Stimulated activated CD4-positive, alpha-beta T cell treated with anti-CD3 and anti-CD28 coated beads, Interleukin-1b, Interleukin-23, amount 100 ng/mL, for 4 hours (primary cell): Measurements from ENCODE around the gene SAE1.
A peak's percentile ranks its signal among the peaks of the same experiment; 100 is the strongest.
"Not testable (repeated sequence)": the region's sequence is repeated elsewhere in the genome, so short reads cannot be mapped to it uniquely, and the experiment has no call there.

ENCODE experiments used
- DNase-seq, 2 donors: peaks; one replicate each; pipeline ENCODE4 v3.0.0-alpha.2; 2020; ENCODE audit warnings: low read depth in 2 of 2

Gene SAE1

DNA sequence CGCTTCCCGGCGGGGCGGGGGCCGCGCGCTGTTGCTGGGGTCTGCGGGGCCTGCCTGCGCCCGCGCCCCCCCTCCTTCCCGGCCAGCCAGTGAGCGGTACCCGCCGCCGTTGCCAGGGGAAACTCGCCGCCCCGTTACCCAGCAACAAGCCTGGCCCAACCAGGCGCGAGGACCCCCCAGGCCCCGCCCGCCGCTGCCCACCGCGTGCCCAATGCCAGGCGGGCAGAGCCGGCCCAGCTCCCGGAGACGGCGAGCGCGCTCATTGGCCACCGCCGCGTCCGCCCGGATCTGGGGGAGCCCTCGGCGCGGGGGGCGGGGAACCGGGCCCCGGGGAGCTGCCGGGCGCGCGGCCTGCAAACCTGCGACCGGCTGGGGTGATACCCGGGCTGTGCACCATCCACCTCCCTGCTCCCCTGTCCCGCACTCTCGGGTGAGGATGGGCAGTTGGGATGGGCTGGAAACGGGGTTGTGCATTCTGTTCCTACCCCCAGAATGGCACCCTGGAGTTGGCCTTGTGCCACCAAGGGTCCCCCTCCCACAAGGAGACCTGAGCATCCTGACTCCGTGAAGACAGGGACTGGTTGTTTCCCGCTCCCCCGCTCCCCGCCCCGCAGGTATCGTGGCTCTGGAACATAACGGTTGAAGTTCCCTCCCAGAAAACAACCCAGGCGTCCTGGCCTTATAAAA is 109.1 kb downstream of the SAE1 start:
- DNase-seq, result no peak

DNA sequence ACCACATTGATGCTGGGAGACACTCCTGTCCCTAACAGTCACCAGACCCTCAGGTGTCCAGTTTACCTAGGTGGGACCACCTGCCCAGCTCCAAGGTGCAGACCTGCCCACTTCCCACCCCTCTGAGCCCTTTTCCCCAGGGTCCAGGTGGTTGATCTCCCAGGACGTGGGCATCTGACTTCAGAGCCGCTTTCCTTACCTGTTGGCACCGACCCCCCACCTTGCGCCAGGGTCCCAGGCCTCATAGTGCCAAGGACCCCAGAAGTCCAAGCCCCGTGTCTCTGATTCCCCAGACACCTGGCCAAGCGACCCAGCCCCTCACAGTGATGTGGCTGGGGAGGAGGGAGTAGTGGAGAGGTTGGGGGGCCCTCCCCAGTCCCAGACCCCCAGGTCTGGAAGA is 109.9 kb downstream of the SAE1 start:
- no peak for DNase-seq

DNA sequence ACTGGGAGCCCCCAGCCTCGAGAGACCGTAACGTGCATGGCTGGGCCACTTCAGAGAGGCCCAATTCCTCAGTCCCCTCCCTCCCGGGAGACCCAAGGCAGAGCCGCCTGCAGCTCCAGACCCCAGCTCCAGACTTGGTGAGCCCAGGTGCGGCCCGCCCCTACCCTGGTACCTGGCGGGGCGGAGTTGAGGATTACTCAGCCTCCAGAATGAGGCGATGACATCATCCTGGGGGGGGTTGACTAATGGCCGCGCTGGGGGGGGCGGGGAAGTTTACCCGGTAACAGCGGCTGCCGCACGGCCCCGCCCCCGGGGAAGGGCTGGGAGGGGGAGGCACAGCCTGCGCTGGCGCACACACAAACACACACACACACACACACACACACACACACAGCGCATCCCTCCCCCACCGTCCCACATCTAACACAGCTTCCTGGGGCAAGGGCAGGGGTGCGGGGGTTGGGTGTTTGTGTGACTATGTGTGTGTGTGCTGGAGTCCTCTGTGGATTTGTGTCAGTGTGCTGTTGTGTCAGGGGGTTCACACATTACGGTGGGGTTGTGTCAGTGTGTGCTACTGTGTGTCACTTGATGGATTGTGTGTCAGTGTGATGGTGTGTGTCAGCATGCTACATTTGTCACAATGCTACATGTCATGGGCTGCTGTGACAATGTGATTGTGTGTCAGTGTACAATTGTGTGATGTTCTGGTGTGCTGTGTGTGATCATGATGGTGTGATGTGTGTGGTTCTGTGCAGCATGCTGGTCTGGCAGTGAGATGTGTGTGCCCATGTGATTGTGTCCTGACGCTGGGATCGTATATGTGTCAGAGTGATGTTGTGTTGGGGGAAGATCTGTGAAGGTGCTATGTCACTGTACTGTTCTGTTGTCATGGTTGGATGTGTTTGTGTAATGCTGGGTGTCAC is 110.6 kb downstream of the SAE1 start:
- peak; percentile 81 to 90 for DNase-seq

DNA sequence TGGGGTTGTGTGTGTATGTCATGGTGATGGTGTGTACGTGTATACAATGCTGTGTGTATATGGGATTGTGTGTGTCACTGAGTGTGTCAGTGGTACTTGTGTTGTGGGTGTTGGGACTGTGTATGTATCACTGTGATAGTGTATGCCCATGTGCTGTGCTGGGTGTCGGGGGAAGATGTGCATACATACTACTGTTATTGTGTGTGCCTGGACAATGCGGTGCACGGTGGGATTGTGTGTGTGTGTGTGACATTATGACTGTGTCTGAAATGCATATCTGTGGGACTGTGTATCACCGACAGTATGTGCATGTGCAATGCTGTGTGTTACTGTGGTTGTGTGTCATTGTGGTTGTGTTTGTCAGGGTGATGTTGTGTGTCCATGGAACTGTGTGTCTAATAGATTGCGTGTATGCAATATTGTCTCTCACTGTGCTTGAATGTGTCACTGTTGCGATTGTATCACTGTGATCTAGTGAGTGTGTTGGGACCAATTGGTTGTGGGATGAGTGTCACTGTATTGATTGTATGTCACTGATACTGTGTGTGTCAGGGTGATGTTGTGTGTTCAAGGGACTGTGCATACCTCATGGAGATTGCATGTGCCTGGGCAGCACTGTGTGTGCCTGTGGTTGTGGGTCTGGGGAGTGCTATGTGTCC is 111.4 kb downstream of the SAE1 start:
- no peak for DNase-seq

DNA sequence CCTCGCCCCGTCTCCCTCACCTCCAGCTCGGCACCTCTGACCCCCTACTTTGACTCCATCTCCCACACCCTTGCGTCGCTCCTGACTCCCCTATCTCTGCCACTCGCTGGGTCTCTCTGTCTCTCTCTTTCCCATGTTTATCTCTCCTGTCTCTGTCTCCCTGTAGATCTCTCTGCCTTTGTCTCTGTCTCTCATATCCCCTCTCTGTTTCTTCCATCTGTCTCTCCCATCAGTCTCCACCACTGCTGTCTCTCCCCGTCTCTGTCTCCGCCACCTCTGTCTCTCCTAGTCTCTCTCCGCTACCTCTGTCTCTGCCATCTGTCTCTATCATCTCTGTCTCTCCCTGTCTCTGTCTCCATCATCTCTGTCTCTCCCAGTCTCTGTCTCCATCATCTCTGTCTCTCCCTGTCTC is 112.7 kb downstream of the SAE1 start:
- DNase-seq, result no peak

DNA sequence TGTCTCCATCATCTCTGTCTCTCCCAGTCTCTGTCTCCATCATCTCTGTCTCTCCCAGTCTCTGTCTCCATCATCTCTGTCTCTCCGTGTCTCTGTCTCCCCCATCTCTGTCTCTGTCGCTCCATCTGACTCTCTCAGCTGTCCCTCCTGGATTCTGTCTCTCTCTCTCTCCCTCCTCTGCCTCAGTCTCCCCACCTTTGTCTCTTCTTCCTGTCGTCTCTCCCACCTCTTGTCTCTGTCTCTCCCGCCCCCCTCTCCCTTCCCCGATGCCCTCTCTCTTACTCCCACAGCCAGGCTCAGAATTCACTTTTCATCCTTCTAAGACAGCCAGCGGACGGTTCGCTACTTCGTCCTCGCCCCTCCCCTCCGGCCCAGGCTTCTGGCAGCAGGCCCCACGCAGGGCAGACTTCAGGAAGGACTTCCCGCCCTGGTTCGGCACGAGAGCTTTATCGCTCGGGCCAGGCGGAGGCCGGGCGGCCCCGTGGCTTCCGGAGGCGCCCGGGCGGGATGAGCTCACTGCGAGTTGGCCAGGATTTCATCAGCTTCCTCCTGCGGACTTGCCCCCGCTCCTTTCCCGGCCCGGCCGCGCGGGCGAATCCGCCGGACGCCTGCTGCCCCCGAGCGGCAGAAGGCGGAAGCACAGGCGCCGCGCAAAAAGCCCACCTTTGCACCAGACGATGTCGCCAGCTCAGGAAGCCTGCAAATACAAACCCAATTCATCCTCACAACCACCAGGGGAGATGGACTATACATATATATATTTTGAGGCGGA is 113.3 kb downstream of the SAE1 start:
- DNase-seq, result peak; percentile 81 to 90

DNA sequence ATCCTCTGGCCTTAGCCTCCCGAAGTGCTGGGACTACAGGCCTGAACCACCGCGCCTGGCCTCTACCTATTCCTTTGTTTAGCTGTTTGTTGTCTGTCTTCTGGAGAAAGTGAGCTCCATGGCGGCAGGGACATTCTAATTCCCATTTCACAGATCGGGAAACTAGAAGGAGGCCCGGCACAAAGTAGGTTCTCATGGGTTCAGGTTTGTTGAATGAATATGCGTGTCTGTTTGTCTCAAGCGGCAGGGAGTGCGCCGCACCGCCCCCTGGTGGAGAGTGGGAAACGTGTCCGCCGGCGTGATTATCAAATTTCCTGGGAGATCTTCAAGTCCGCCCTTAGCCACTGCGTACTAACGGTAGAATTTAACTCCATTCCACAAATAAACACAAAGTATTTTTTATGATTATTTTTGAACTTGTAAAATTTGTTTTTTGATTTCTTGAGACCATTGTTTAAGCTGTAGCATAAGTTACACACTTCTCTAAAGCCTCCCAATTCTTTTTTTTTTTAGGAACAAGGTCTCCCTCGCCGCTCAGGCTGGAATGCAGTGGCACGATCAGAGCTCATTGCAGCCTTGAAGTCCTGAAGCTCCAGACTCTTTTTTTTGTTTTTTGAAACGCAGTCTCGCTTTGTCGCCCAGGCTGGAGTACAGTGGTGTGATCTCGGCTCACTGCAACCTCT is 116.8 kb downstream of the SAE1 start:
- peak; percentile 78 to 83 for DNase-seq

DNA sequence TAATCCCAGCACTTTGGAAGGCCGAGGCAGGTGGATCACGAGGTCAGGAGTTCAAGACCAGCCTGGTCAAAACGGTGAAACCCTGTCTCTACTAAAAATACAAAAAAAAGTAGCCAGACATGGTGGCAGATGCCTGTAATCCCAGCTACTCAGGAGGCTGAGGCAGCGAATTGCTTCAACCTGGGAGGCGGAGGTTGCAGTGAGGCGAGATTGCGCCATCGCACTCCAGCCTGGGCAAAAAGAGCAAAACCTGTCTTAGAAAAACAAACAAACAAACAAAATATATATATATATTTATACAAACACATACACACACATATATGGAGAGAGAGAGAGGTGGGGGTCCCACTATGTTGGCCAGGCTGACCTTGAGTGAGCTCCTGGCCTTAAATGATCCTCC is 122.4 kb downstream of the SAE1 start:
- DNase-seq, result not testable (repeated sequence)

DNA sequence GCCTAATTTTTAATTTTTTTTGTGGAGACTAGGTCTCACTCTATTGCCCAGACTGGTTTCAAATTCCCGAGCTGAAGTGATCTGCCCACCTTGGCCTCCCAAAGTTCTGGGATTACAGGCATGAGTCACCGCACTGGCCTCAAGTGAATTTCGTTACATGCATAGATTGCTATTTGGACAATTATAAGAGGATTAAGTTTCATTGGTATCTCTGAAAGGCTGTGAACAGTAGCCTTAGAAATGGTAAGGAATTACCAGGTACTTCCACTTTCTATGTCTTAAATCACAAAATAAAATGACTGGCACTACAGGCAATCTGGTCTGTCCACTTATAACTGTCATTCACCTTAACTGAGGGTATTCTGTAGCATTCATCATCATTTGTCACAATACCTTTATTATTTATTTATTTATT is 122.8 kb downstream of the SAE1 start:
- no peak for DNase-seq

DNA sequence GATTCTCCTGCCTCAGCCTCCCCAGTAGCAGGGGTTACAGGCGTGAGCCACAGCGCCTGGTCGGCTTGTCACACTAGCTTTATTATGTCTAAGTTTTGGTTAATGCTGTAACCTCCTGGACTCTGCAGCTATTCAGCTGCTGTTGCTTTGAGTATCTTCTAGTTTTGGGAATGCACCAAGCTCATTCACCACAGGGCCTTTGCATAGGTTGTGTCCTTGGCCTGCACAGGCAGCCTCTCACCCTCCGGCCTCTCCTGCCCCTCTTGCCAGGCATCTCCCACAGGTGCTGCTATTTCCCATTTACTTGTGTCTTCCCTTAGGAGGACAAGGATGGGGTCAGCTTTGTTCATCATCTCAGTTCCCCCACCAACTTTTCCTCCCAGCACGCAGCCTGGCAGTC is 123.3 kb downstream of the SAE1 start:
- DNase-seq, result no peak

DNA sequence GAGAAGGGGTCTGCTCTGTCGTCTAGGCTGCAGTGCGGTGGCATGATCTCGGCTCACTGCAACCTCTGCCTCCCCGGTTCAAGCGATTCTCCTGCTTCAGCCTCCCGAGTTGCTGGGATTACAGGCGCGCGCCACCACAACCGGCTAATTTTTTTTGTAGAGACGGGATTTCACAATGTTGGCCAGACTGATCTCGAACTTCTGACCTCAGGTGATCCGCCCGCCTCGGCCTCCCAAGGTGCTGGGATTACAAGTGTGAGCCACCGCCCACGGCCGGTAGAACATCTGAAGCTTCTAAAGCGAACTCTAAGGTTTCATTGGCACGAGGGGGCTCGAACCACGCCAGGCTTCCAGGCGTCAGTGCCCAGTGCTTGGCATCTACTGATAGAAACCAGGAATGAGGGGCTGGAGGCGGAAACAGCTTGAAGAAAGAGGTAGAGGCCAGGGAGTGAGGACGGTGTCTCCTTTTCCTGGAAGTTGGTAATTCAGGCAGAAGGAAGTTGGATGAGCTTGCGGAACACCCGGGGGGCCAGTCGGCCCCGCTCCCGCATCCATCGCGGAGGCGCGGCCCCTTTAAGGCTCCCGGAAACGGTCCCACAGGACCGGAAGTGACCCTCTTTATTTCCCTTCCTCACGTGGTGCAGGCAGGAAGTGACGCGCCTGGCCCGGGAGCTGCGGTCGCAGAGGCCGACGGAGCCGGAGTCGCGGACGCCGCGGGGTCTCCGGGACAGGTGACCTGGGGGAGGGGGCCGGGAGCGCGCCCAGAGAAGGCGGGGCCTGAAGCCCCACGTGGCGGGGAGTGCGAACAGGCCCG is 125.5 kb downstream of the SAE1 start, which contains the start of gene CCDC9:
Gene CCDC9 (plus strand): TSS at position 647 of the 814 bp plus-strand sequence. CDS start 1,876 bp downstream, outside the sequence.
- DNase-seq, result no peak

DNA sequence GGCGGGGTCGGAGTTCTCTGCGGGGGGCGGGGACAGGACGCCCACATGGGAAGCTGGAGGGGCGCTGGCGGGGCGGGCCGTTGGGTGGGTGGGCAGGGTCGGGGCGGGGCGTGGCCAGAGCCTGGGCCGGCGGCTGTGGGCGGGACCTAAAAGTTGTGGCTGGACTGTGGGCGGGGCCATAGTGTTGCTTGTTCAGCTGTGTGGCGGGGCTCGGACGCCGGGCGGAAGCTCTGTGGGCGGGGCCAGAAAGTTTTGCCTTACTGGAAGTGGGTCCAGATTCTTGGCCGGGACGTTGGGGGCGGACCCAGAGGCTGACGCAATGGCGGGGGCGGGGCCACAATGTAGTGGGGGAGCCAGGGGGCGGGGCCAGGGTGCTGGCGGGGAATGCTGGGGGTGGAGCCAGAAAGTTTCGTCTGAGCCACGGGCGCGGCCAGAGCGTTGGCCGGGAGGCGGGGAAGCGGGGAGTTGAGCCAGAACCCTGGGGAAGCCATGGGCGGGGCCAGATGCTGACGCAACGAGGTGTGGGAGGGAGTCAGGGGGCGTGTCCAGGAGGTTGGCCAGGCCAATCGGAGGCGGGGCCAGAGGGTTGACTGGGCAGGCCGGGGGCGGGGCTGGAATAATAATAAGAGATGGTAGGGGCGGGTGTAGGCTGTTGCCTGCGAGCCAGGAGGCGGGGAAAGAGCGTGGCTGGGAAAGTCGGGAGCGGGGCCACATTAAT is 126.2 kb downstream of the SAE1 start:
- peak; percentile 99 to 100 for DNase-seq

DNA sequence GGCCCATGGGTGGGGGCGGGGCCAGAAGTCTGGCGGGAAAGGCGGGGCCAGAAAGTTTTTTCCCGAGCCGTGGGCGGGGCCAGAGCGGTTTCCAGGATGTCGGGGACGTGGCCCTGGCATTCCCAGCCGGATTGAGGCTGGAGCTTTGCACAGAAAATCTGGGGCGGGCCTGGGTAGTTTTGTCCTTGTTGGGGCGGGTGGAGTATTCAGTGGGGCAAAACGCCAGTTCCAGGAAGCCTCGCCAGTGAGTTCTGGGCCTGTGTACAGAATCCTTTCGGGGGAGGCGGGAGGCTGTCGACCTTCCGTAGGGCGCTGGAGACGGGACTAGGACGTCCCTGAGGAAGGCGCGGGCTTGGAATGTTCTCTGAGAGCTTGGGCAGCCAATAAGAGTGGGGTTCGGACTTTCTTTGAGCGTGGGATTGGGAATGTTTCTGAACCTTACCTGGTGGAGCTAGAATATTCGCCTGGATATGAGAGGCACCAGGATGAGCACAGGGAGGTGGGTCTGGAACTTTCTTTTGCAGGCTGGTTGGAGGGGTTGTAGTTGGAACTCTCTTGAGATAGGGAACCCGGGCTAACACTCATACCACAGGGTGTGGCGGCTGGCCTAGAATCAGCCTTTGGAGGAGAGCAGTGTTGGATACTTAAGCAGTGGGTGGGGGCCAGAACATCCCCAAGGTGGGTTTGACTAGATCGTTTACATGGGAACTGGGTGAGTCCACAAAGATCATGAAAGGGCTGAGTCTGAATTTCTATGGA is 127.0 kb downstream of the SAE1 start:
- no peak for DNase-seq

DNA sequence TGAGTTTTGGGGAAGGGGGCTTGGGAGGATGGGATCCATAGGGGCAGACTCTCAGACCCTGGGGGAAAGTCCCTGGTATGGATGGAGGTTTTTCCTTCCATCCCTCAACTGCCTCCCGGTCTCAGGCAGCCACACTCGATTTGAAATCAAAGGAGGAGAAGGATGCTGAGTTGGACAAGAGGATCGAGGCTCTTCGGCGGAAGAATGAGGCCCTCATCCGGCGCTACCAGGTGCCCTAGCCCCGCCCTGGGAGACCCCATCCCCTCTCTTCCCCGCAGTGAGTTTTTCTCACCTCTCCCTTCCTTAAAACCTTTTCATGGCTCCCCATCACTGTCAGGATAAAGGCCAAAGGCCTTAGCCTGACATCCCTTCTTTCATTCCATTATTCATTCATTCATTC is 127.8 kb downstream of the SAE1 start:
- DNase-seq, result no peak

DNA sequence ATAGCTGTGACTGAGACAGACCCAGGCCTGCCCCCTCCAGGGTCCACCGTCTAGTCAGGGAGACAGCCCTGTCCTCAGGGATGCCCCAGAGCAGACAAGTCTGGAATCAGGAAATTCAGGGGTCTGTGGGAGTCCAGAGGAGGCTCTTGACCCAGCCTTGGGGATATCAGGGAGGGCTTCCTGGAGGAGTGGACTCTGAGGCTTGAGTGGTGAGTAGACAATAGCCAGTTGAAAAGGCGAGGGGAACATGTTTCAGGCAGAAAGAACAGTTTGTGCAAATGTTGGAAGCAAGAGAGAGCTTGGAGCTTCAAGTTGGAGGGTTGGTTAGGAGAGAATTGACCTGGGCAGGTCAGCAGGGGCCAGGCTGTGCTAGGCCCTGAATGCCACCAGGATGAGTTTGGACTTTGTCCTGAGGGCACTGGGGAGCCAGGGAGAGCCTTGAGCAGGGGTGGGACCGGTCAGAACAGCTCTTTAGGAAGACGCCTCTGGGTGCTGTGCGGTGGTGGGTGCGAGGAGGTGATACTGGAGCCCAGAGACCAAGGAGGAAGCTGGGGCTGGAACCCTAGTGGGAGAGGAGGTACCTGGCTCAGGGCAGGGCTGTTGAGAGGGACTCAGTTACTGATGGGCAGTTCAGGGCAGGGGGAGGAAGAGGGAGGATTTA is 128.4 kb downstream of the SAE1 start:
- DNase-seq, result no peak
